KOPT-K1 (cell line): ENCODE data around the gene TRPC1.

Experiments
- H3K27ac ChIP-seq: fragments of 200-600 bp; sonication (generic); 2 replicates; pipeline ENCODE4 v1.5.1; 2016; ENCODE audit warnings: antibody characterized with exemption, mild to moderate bottlenecking, low read depth, low read length; ENCODE audit not compliant: poor library complexity, severe bottlenecking
- H3K36me3 ChIP-seq: fragments of 200-600 bp; sonication (generic); 2 replicates; pipeline ENCODE4 v1.5.1; 2017; ENCODE audit warnings: antibody characterized with exemption, mild to moderate bottlenecking, low read length, moderate library complexity; ENCODE audit not compliant: insufficient read depth
- H3K9me3 ChIP-seq: fragments of 200-600 bp; sonication (generic); 2 replicates; pipeline ENCODE4 v1.5.1; 2017; ENCODE audit warnings: antibody characterized with exemption, low read length, mild to moderate bottlenecking; ENCODE audit not compliant: insufficient read depth, poor library complexity, severe bottlenecking

Gene TRPC1

GRCh38 chr3:142844339-142844977, 120.6 kb downstream of the TRPC1 start:
- Histone ChIP-seq H3K36me3 (no peaks in the 10 kb centered on the region), H3K9me3 (no peaks in the 10 kb centered on the region), H3K27ac (no peak overlapping the region)

- H3K9me3 ChIP-seq, result no peaks in the 10 kb centered on the region
- H3K36me3 ChIP-seq, result no peaks in the 10 kb centered on the region
Observed at GRCh38 chr3:142846779-142847577, 123.1 kb downstream of the TRPC1 start.

GRCh38 chr3:142849148-142849547, 125.3 kb downstream of the TRPC1 start:
- Histone ChIP-seq H3K36me3 (no peaks in the 10 kb centered on the region), H3K9me3 (no peaks in the 10 kb centered on the region), H3K27ac (no peak overlapping the region)

More at GRCh38 chr3:142846779-142847577, 123.1 kb downstream of the TRPC1 start:
- no peak overlapping the region for H3K27ac ChIP-seq

GRCh38 chr3:142850395-142851023, 126.7 kb downstream of the TRPC1 start:
- Histone ChIP-seq H3K9me3 (no peaks in the 10 kb centered on the region), H3K27ac (no peak overlapping the region)

GRCh38 chr3:142852009-142852408, 128.2 kb downstream of the TRPC1 start:
- H3K9me3 ChIP-seq, result no peaks in the 10 kb centered on the region
- H3K27ac ChIP-seq, result no peak overlapping the region
- H3K36me3 ChIP-seq, result no peaks in the 10 kb centered on the region

More at GRCh38 chr3:142850395-142851023, 126.7 kb downstream of the TRPC1 start:
- H3K36me3 ChIP-seq, result no peaks in the 10 kb centered on the region

GRCh38 chr3:142853270-142854168, 129.7 kb downstream of the TRPC1 start:
- H3K27ac ChIP-seq, result no peak overlapping the region
- H3K9me3 ChIP-seq, result no peaks in the 10 kb centered on the region
- no peaks in the 10 kb centered on the region for H3K36me3 ChIP-seq

- Histone ChIP-seq H3K36me3 (no peaks in the 10 kb centered on the region), H3K27ac (no peak overlapping the region), H3K9me3 (no peaks in the 10 kb centered on the region)
Observed at GRCh38 chr3:142857056-142857455, 133.2 kb downstream of the TRPC1 start.
